H1 (cell line): ENCODE results near the gene DENND4B. TPM values are rescaled to one million over a fixed set of nuclear protein-coding genes. Genes with fewer than 3 reads are reported as not detected.

ENCODE experiments used
- BACH1 ChIP-seq: IDR thresholded peaks from 2 replicates; pipeline ENCODE4 v1.6.1; 2012; ENCODE audit warnings: low read length, improper control_type of control experiment
- CHD2 ChIP-seq: IDR thresholded peaks from 2 replicates; pipeline ENCODE4 v1.6.1; 2012; ENCODE audit warnings: low read length, improper control_type of control experiment
- CREB1 ChIP-seq: IDR thresholded peaks from 2 replicates; pipeline ENCODE4 v1.6.1; 2012; ENCODE audit warnings: inconsistent platforms
- GABPA ChIP-seq: IDR thresholded peaks from 2 replicates; pipeline ENCODE4 v1.6.1; 2011; ENCODE audit warnings: mild to moderate bottlenecking, low read length, moderate library complexity, borderline replicate concordance; ENCODE audit not compliant: insufficient read depth
- GTF2F1 ChIP-seq: IDR thresholded peaks from 2 replicates; pipeline ENCODE4 v1.6.1; 2012; ENCODE audit warnings: low read depth, low read length, improper control_type of control experiment, borderline replicate concordance
- JUN ChIP-seq: IDR thresholded peaks from 2 replicates; pipeline ENCODE4 v1.6.1; 2011; ENCODE audit warnings: low read depth, mild to moderate bottlenecking, improper control_type of control experiment, low read length
- JUND ChIP-seq: IDR thresholded peaks from 2 replicates; pipeline ENCODE4 v1.6.1; 2011; ENCODE audit warnings: mild to moderate bottlenecking, improper control_type of control experiment, low read length
- KDM1A ChIP-seq: fragments of 200-600, 300-600 bp; sonication (generic); IDR thresholded peaks from 2 replicates; pipeline ENCODE4 v1.7.1; 2016; ENCODE audit warnings: mild to moderate bottlenecking, low read length, borderline replicate concordance
- POLR2AphosphoS5 ChIP-seq: IDR thresholded peaks from 2 replicates; pipeline ENCODE4 v1.6.1; 2011; ENCODE audit warnings: low read depth, low read length
- RAD21 ChIP-seq, 2 experiments: IDR thresholded peaks in 1 of 2; conservative IDR thresholded peaks in 1 of 2; 2 replicates each; pipeline ENCODE4 v1.6.1; 2011; ENCODE audit warnings: low read depth in 2 of 2, low read length in 2 of 2, improper control_type of control experiment in 1 of 2, inconsistent platforms in 1 of 2, mild to moderate bottlenecking in 1 of 2, moderate library complexity in 1 of 2
- SAP30 ChIP-seq: fragments of 300-600 bp; sonication (generic); IDR thresholded peaks from 2 replicates; pipeline ENCODE4 v1.7.1; 2012; ENCODE audit warnings: low read length, moderate library complexity, mild to moderate bottlenecking, inconsistent platforms; ENCODE audit not compliant: insufficient read depth, insufficient replicate concordance
- SIN3A ChIP-seq, 2 experiments: IDR thresholded peaks in 1 of 2; conservative IDR thresholded peaks in 1 of 2; 2 replicates each; pipeline ENCODE4 v1.6.1; 2011 to 2012; ENCODE audit warnings: low read length in 2 of 2, improper control_type of control experiment in 1 of 2, low read depth in 1 of 2, mild to moderate bottlenecking in 1 of 2
- SIRT6 ChIP-seq: IDR thresholded peaks from one replicate; pipeline ENCODE4 v1.7.1; 2012; ENCODE audit warnings: low read length, inconsistent platforms
- SP1 ChIP-seq: IDR thresholded peaks from 2 replicates; pipeline ENCODE4 v1.6.1; 2011; ENCODE audit warnings: low read depth, low read length
- SRF ChIP-seq: IDR thresholded peaks from 2 replicates; pipeline ENCODE4 v1.6.1; 2011; ENCODE audit warnings: mild to moderate bottlenecking, low read depth, low read length, moderate library complexity
- SUZ12 ChIP-seq: fragments of 200-600 bp; sonication (generic); IDR thresholded peaks from 2 replicates; pipeline ENCODE4 v1.6.1; 2012; ENCODE audit warnings: mild to moderate bottlenecking, inconsistent platforms, low read length, moderate library complexity, mixed read lengths
- TAF1 ChIP-seq: IDR thresholded peaks from 2 replicates; pipeline ENCODE4 v1.6.1; 2011; ENCODE audit warnings: mild to moderate bottlenecking, low read depth, low read length
- TAF7 ChIP-seq: optimal IDR thresholded peaks from 2 replicates; pipeline ENCODE3; 2011; ENCODE audit warnings: low read depth, mild to moderate bottlenecking, inconsistent platforms, low read length, moderate library complexity, borderline replicate concordance
- TEAD4 ChIP-seq: IDR thresholded peaks from 2 replicates; pipeline ENCODE4 v1.6.1; 2012; ENCODE audit warnings: low read depth, low read length, inconsistent platforms, mixed read lengths
- polyA plus RNA-seq, 7 experiments: library from polyadenylated mRNA; depleted of rRNA in 3 of 7; stranded (reverse) in 5 of 7; unstranded in 2 of 7; fragments of >200 nt in 5 of 7; fragments of 200-250 nt in 2 of 7; gene quantifications; 1 replicate in 5 of 7; 2 replicates in 1 of 7; 4 replicates in 1 of 7; pipeline versions ENCODE4 v1.2.1 to v1.2.3, GENCODE V29; 2011 to 2013; ENCODE audit warnings: missing spikeins in 2 of 7, mixed read lengths in 2 of 7
- total RNA-seq: library from RNA; stranded (reverse); fragmentation: NEBNext Ultra II Directional; extraction: Animal tissue kit (Norgen Biotek cat#: 25700); gene quantifications from 2 replicates; pipeline ENCODE4 v1.2.1, GENCODE V29; 2021
- TF ChIP-seq, protein P1 (sequence below): IDR thresholded peaks from 2 replicates; pipeline ENCODE4 v1.6.1; 2011; ENCODE audit warnings: low read length, improper control_type of control experiment

The DENND4B gene
- total and polyA plus RNA-seq, 2 of the 8 experiments (the other 6 are each of a cell fraction or from before 2014, with no cell fraction given), result 45.6 to 61.1 TPM

DNA sequence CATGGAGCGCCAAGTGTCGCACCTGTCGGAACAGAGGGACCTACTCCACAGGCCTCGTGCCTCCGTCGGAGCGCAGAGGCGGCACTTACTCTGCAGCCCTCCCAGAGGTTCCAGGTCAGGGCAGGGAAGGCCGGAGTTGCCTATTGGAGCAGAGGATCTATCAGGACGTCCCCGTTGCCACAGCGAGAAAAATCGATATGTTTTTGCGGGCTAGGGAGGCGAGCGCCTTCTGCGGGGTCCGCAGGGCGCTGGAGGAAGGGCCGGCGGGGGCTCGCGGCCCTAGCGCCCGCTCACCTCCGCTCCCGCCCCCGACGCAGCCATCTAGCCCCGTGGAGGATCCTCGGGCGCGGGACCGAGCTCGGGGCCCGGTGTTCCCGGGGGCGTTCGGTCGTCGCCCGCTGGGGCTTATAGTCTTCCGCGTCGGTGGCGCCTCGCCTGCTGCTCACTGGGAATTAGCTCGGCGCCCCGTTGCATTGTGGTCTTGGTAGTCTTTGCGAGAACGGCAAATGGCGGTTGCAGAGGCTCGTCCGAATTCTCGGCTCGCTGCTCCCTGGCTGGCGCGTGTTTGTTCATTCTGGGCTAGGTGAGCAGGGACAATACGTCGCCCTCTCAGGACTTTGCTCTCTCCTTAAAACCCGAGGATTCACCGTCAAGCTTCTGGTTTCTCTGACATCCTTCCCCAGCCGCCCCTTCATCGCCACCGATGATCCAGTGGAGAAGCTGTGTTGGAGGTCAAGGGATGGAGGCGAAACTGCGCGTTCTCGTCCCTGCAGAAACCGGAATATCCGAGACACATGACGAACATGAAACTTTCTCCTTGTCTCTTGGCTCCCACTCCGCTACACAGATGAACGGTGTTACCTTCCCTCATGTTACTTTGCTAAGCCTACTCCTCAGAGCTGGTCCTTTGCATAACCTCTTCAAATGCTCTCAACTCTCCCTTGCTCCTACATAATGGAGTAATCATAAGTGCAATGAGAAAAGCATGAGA is 31.0 kb upstream of the DENND4B start, which contains the start of gene JTB (continued):
- TF ChIP-seq JUND, result no peak
- TF ChIP-seq RAD21 (IDR thresholded peaks at IDR 0.05 in 1 of 2, conservative IDR thresholded peaks at IDR 0.05 in 1 of 2; ENCODE audit: low read depth in 2 of 2, low read length in 2 of 2), result no peak
- no peak for TF ChIP-seq JUN
- no peak; the same call in none of the 2 replicates for TF ChIP-seq POLR2AphosphoS5
- TF ChIP-seq GTF2F1, result no peak
- TF ChIP-seq SIRT6, result no peak
- 0 out of 4 replicates have a peak, but pooled peaks of 1 of the 2 experiments have one; percentile 59 for TF ChIP-seq SIN3A (conservative IDR thresholded peaks at IDR 0.05 in 1 of 2, IDR thresholded peaks at IDR 0.05 in 1 of 2; ENCODE audit: low read depth in 1 of 2, low read length in 2 of 2)
- TF ChIP-seq SRF, result no peak
- no peak for TF ChIP-seq KDM1A
- peak; percentile 43 for TF ChIP-seq TAF7
- TF ChIP-seq TAF1, result peak; percentile 70; the same call in 1 of the 2 replicates
- 0 out of 2 replicates have a peak, but pooled peaks have one; percentile 25 for TF ChIP-seq SP1
- no peak for TF ChIP-seq TEAD4
- no peak for TF ChIP-seq GABPA
- no peak for TF ChIP-seq BACH1
- TF ChIP-seq SAP30, result peak; percentile 56
- TF ChIP-seq CHD2, result no peak
- TF ChIP-seq, protein P1, sequence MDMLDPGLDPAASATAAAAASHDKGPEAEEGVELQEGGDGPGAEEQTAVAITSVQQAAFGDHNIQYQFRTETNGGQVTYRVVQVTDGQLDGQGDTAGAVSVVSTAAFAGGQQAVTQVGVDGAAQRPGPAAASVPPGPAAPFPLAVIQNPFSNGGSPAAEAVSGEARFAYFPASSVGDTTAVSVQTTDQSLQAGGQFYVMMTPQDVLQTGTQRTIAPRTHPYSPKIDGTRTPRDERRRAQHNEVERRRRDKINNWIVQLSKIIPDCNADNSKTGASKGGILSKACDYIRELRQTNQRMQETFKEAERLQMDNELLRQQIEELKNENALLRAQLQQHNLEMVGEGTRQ, result no peak
- TF ChIP-seq SUZ12, result no peak
- TF ChIP-seq CREB1, result peak; percentile 84
